Measurements from ENCODE around the gene THSD4.

- TF ChIP-seq, protein P1, sequence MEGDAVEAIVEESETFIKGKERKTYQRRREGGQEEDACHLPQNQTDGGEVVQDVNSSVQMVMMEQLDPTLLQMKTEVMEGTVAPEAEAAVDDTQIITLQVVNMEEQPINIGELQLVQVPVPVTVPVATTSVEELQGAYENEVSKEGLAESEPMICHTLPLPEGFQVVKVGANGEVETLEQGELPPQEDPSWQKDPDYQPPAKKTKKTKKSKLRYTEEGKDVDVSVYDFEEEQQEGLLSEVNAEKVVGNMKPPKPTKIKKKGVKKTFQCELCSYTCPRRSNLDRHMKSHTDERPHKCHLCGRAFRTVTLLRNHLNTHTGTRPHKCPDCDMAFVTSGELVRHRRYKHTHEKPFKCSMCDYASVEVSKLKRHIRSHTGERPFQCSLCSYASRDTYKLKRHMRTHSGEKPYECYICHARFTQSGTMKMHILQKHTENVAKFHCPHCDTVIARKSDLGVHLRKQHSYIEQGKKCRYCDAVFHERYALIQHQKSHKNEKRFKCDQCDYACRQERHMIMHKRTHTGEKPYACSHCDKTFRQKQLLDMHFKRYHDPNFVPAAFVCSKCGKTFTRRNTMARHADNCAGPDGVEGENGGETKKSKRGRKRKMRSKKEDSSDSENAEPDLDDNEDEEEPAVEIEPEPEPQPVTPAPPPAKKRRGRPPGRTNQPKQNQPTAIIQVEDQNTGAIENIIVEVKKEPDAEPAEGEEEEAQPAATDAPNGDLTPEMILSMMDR (conservative IDR thresholded peaks at IDR 0.05; ENCODE audit: low read depth, low read length), result no peak
- TF ChIP-seq FOS (IDR thresholded peaks at IDR 0.05; ENCODE audit: low read depth, low read length) (no peak), POLR2A (IDR thresholded peaks at IDR 0.05; ENCODE audit: low read depth, low read length) (no peak)
These were observed 700.0 kb downstream of the THSD4 start for GRCh38 chr15:71815301-71815700.

All from IMR-90 (cell line).